Measurements from ENCODE around the gene AP1M1. TPM values are rescaled to one million over a fixed set of nuclear protein-coding genes. Genes with fewer than 3 reads are reported as not detected.

AP1M1 gene
- polyA plus RNA-seq, 3 donors: 22.2 to 92.6 (median 55.8) TPM

- no peak overlapping the region for H3K27ac ChIP-seq (ENCODE audit: low read depth, low read length)
- 43 to 53% (median 46%) methylated on average over 4 of the region's 4 CpGs for WGBS, 3 donors
Observed at GRCh38 chr19:16180611-16181010, 17.1 kb upstream of the AP1M1 start.

- H3K27ac ChIP-seq (ENCODE audit: low read depth, low read length): no peak overlapping the region
- 36 to 45% (median 43%) methylated on average over 18 of the region's 18 CpGs for WGBS, 3 donors
Observed at GRCh38 chr19:16184665-16185122, 13.0 kb upstream of the AP1M1 start.

GRCh38 chr19:16185123-16185767, 12.5 kb upstream of the AP1M1 start, which contains the start of gene FAM32A:
TSS of gene FAM32A (plus strand) at chr19:16185410. CDS start at chr19:16185443, 33 bp downstream.
- WGBS, 3 donors: 0% methylated on average over 39 of the region's 39 CpGs
- H3K27ac ChIP-seq (ENCODE audit: low read depth, low read length): peak within 1 kb of the TSS; percentile 64

- no peak overlapping the region for H3K27ac ChIP-seq (ENCODE audit: low read depth, low read length)
- 0 to 1% (median 0%) methylated on average over 20 of the region's 20 CpGs for WGBS, 3 donors
Observed at GRCh38 chr19:16185768-16186123, 12.0 kb upstream of the AP1M1 start.

- WGBS, 3 donors: 93 to 100% (median 98%) methylated on average over 3 of the region's 3 CpGs
Observed at GRCh38 chr19:16188521-16188920, 9.2 kb upstream of the AP1M1 start.

GRCh38 chr19:16190198-16190597, 7.5 kb upstream of the AP1M1 start:
- no peak overlapping the region for H3K27ac ChIP-seq (ENCODE audit: low read depth, low read length)
- WGBS, 3 donors: 73 to 87% (median 82%) methylated on average over 6 of the region's 6 CpGs

More at GRCh38 chr19:16188521-16188920, 9.2 kb upstream of the AP1M1 start:
- H3K27ac ChIP-seq (ENCODE audit: low read depth, low read length): no peak overlapping the region

GRCh38 chr19:16190736-16191135, 7.0 kb upstream of the AP1M1 start:
- WGBS, 3 donors: 85 to 94% (median 91%) methylated on average over 10 of the region's 10 CpGs
- H3K27ac ChIP-seq (ENCODE audit: low read depth, low read length): no peak overlapping the region

GRCh38 chr19:16191216-16191908, 6.3 kb upstream of the AP1M1 start:
- WGBS, 3 donors: 75 to 84% (median 79%) methylated on average over 16 of the region's 16 CpGs
- no peak overlapping the region for H3K27ac ChIP-seq (ENCODE audit: low read depth, low read length)

GRCh38 chr19:16193466-16193865, 4.2 kb upstream of the AP1M1 start:
- H3K27ac ChIP-seq (ENCODE audit: low read depth, low read length): no peak overlapping the region
- WGBS, 3 donors: 83 to 91% (median 89%) methylated on average over 10 of the region's 10 CpGs

GRCh38 chr19:16197188-16197621, 506 bp upstream of the AP1M1 start:
- H3K27ac ChIP-seq (ENCODE audit: low read depth, low read length): no peak overlapping the region
- WGBS, 3 donors: 10 to 31% (median 30%) methylated on average over 2 of the region's 2 CpGs

- 1% methylated on average over 18 of the region's 18 CpGs for whole genome bisulfite sequencing, 3 donors
- H3K27ac ChIP-seq (ENCODE audit: low read depth, low read length): no peak overlapping the region
Observed at GRCh38 chr19:16198370-16198651, 600 bp downstream of the AP1M1 start.

- H3K27ac ChIP-seq (ENCODE audit: low read depth, low read length): no peak overlapping the region
- 81 to 87% (median 83%) methylated on average over 9 of the region's 9 CpGs for WGBS, 3 donors
Observed at GRCh38 chr19:16199275-16199932, 1.7 kb downstream of the AP1M1 start.

GRCh38 chr19:16200038-16201010, 2.6 kb downstream of the AP1M1 start:
- 58 to 82% (median 60%) methylated on average over 20 of the region's 20 CpGs for WGBS, 3 donors
- no peak overlapping the region for H3K27ac ChIP-seq (ENCODE audit: low read depth, low read length)

GRCh38 chr19:16201011-16201391, 3.3 kb downstream of the AP1M1 start:
- WGBS, 3 donors: 81 to 93% (median 88%) methylated on average over 4 of the region's 4 CpGs
- no peak overlapping the region for H3K27ac ChIP-seq (ENCODE audit: low read depth, low read length)

GRCh38 chr19:16202320-16203255, 4.9 kb downstream of the AP1M1 start:
- 84 to 87% (median 84%) methylated on average over 22 of the region's 22 CpGs for WGBS, 3 donors
- no peak overlapping the region for H3K27ac ChIP-seq (ENCODE audit: low read depth, low read length)

- no peak overlapping the region for H3K27ac ChIP-seq (ENCODE audit: low read depth, low read length)
- 89 to 91% (median 91%) methylated on average over 19 of the region's 19 CpGs for WGBS, 3 donors
Observed at GRCh38 chr19:16203256-16204004, 5.7 kb downstream of the AP1M1 start.

- 87 to 89% (median 88%) methylated on average over 3 to 5 of the region's 5 CpGs for WGBS, 3 donors
- H3K27ac ChIP-seq (ENCODE audit: low read depth, low read length): no peak overlapping the region
Observed at GRCh38 chr19:16204005-16204294, 6.2 kb downstream of the AP1M1 start.

Data from adipose tissue (tissue), 3 donors.